CD14-positive monocyte (primary cell): ENCODE measurements around the gene SLFN12L. TPM values are rescaled to one million over a fixed set of nuclear protein-coding genes. Genes with fewer than 3 reads are reported as not detected.
A peak's percentile ranks its signal among the peaks of the same experiment; 100 is the strongest.
"Not testable (repeated sequence)": the region's sequence is repeated elsewhere in the genome, so short reads cannot be mapped to it uniquely, and the experiment has no call there.

Experiments
- DNase-seq, 3 donors: peaks; one replicate each; pipeline ENCODE4 v3.0.0-alpha.2; 2011 to 2022
- H2AFZ ChIP-seq: 2 replicates; pipeline ENCODE4 v1.6.0; 2012; ENCODE audit warnings: mild to moderate bottlenecking, low read depth, low read length, inconsistent platforms; ENCODE audit not compliant: insufficient read depth, poor library complexity, severe bottlenecking
- H3K27ac ChIP-seq, 2 donors: 1 replicate in 1 of 2; 2 replicates in 1 of 2; pipeline ENCODE4 v1.5.1; 2012 to 2013; ENCODE audit warnings: low read length in 2 of 2, control low read depth in 1 of 2, inconsistent platforms in 1 of 2, low read depth in 1 of 2, mild to moderate bottlenecking in 1 of 2
- H3K27me3 ChIP-seq, 2 donors: one replicate each; pipeline versions ENCODE4 v1.6.0 to v1.6.1; 2011 to 2013; ENCODE audit warnings: low read length in 2 of 2; ENCODE audit not compliant: control insufficient read depth in 2 of 2, insufficient read depth in 2 of 2
- H3K36me3 ChIP-seq, 2 donors: replicated peaks in 1 of 2; 1 replicate in 1 of 2; 2 replicates in 1 of 2; pipeline versions ENCODE4 v1.5.1 to v1.6.1; 2012 to 2013; ENCODE audit warnings: low read length in 2 of 2, control low read depth in 1 of 2, inconsistent platforms in 1 of 2, mild to moderate bottlenecking in 1 of 2; ENCODE audit not compliant: insufficient read depth in 2 of 2, control insufficient read depth in 1 of 2
- H3K4me1 ChIP-seq, 2 donors: 1 replicate in 1 of 2; 2 replicates in 1 of 2; pipeline versions ENCODE4 v1.5.1 to v1.6.1; 2012 to 2013; ENCODE audit warnings: low read length in 2 of 2, control low read depth in 1 of 2, inconsistent platforms in 1 of 2, mild to moderate bottlenecking in 1 of 2, moderate library complexity in 1 of 2; ENCODE audit not compliant: insufficient read depth in 2 of 2, control insufficient read depth in 1 of 2
- H3K4me2 ChIP-seq: replicated peaks from 2 replicates; pipeline ENCODE3; 2012; ENCODE audit warnings: low read length, moderate library complexity, mild to moderate bottlenecking; ENCODE audit not compliant: poor library complexity, severe bottlenecking; ENCODE audit errors: extremely low read depth
- H3K4me3 ChIP-seq, 3 experiments: fragments of 200-600 bp in 1 of 3; sonication (generic) in 1 of 3; replicated peaks in 1 of 3; 1 replicate in 2 of 3; 2 replicates in 1 of 3; pipeline ENCODE4 v1.5.1; 2011 to 2013; ENCODE audit warnings: low read length in 3 of 3, mild to moderate bottlenecking in 3 of 3, control low read depth in 2 of 3, low read depth in 2 of 3, inconsistent platforms in 1 of 3, moderate library complexity in 1 of 3
- H3K79me2 ChIP-seq: 2 replicates; pipeline ENCODE4 v1.6.0; 2012; ENCODE audit warnings: mild to moderate bottlenecking, control low read depth, inconsistent platforms, low read length, moderate library complexity; ENCODE audit not compliant: insufficient read depth
- H3K9ac ChIP-seq: 2 replicates; pipeline ENCODE4 v1.6.0; 2017; ENCODE audit warnings: low read length, mild to moderate bottlenecking; ENCODE audit not compliant: insufficient read depth, poor library complexity, severe bottlenecking
- H3K9me3 ChIP-seq, 2 donors: replicated peaks in 1 of 2; 1 replicate in 1 of 2; 2 replicates in 1 of 2; pipeline versions ENCODE4 v1.5.1 to v1.6.1; 2012 to 2013; ENCODE audit warnings: low read length in 2 of 2, control low read depth in 1 of 2; ENCODE audit not compliant: control insufficient read depth in 1 of 2, insufficient read depth in 1 of 2
- H4K20me1 ChIP-seq: 2 replicates; pipeline ENCODE4 v1.6.0; 2012; ENCODE audit warnings: mild to moderate bottlenecking, low read length, control low read depth, moderate library complexity; ENCODE audit not compliant: insufficient read depth
- H3K27ac Mint-ChIP-seq, 7 donors: one replicate each; pipeline ENCODE4 v1.8.0; 2020; ENCODE audit warnings: mild to moderate bottlenecking in 7 of 7, mixed read lengths in 7 of 7, moderate library complexity in 6 of 7, inconsistent platforms in 2 of 7
- H3K27me3 Mint-ChIP-seq, 3 donors: one replicate each; pipeline ENCODE4 v1.8.0; 2021 to 2022; ENCODE audit warnings: low read depth in 3 of 3, mild to moderate bottlenecking in 3 of 3, mixed read lengths in 3 of 3, moderate library complexity in 3 of 3, inconsistent platforms in 1 of 3
- H3K36me3 Mint-ChIP-seq, 2 donors: one replicate each; pipeline ENCODE4 v1.8.0; 2020; ENCODE audit warnings: mixed read lengths in 2 of 2, inconsistent platforms in 1 of 2, mild to moderate bottlenecking in 1 of 2
- H3K4me1 Mint-ChIP-seq: one replicate; pipeline ENCODE4 v1.8.0; 2020; ENCODE audit warnings: mild to moderate bottlenecking, mixed read lengths
- H3K4me3 Mint-ChIP-seq, 2 donors: one replicate each; pipeline ENCODE4 v1.8.0; 2020; ENCODE audit warnings: mild to moderate bottlenecking in 2 of 2, mixed read lengths in 2 of 2, moderate library complexity in 1 of 2
- H3K9me3 Mint-ChIP-seq, 7 donors: one replicate each; pipeline ENCODE4 v1.8.0; 2020 to 2022; ENCODE audit warnings: mixed read lengths in 7 of 7, mild to moderate bottlenecking in 6 of 7, moderate library complexity in 6 of 7, inconsistent platforms in 2 of 7
- WGBS: methylation state at CpG from one replicate; pipeline ENCODE4 v1.1.5; 2013; ENCODE audit warnings: missing lambda C conversion rate; ENCODE audit not compliant: insufficient coverage; 5-methylcytosine and 5-hydroxymethylcytosine counted together
- intact Hi-C, 2 donors: fragments of 100-400 bp; cut with micrococcal nuclease; formaldehyde crosslinking; loops; one replicate each; pipeline versions ENCODE4 v1.15.0 to v1.15.1; 2023
- polyA plus RNA-seq, 3 donors: library from polyadenylated mRNA; depleted of rRNA in 1 of 3; unstranded in 2 of 3; stranded (reverse) in 1 of 3; fragments of 300-500 nt in 2 of 3; fragments of >200 nt in 1 of 3; fragmentation: Illumina TruSeq in 2 of 3; gene quantifications; 1 replicate in 2 of 3; 2 replicates in 1 of 3; pipeline ENCODE4 v1.2.3, GENCODE V29; 2012 to 2021
- TF ChIP-seq, protein P1 (sequence below): fragments of 200-600 bp; IDR thresholded peaks from one replicate; pipeline ENCODE4 v1.8.0; 2022; ENCODE audit warnings: antibody characterized with exemption, mild to moderate bottlenecking

SLFN12L gene
- polyA plus RNA-seq, 3 donors = 0.14 to 0.25 (median 0.24) TPM

GRCh38 chr17:35467824-35468223 lies 69.7 kb downstream of the SLFN12L start:
- H3K27ac Mint-ChIP-seq = peak overlapping the region in 1 of 7 donors; percentile 64
- peaks cover 8 to 12% of the 10 kb centered on the region in 2 donors for H3K27me3 ChIP-seq
- H3K4me3 Mint-ChIP-seq = no peak overlapping the region
- no peak overlapping the region for H3K9ac ChIP-seq
- H3K9me3 Mint-ChIP-seq = peaks cover 6 to 14% (median 9%) of the 10 kb centered on the region in 7 donors
- peaks cover 11 to 21% (median 16%) of the 10 kb centered on the region in 3 donors for H3K27me3 Mint-ChIP-seq
- no peaks in the 10 kb centered on the region for H3K36me3 ChIP-seq
- H3K79me2 ChIP-seq = no peaks in the 10 kb centered on the region
- peaks cover 2% of the 10 kb centered on the region for H3K4me1 Mint-ChIP-seq
- no peak overlapping the region for H3K27ac ChIP-seq
- H3K36me3 Mint-ChIP-seq = no peaks in the 10 kb centered on the region
- no peaks in the 10 kb centered on the region for H3K9me3 ChIP-seq
- no peak overlapping the region for H2AFZ ChIP-seq
- H3K4me3 ChIP-seq = no peak overlapping the region
- H3K4me1 ChIP-seq = no peaks in the 10 kb centered on the region
- TF ChIP-seq, protein P1, sequence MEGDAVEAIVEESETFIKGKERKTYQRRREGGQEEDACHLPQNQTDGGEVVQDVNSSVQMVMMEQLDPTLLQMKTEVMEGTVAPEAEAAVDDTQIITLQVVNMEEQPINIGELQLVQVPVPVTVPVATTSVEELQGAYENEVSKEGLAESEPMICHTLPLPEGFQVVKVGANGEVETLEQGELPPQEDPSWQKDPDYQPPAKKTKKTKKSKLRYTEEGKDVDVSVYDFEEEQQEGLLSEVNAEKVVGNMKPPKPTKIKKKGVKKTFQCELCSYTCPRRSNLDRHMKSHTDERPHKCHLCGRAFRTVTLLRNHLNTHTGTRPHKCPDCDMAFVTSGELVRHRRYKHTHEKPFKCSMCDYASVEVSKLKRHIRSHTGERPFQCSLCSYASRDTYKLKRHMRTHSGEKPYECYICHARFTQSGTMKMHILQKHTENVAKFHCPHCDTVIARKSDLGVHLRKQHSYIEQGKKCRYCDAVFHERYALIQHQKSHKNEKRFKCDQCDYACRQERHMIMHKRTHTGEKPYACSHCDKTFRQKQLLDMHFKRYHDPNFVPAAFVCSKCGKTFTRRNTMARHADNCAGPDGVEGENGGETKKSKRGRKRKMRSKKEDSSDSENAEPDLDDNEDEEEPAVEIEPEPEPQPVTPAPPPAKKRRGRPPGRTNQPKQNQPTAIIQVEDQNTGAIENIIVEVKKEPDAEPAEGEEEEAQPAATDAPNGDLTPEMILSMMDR = no peak
- 92% methylated on average over 4 of the region's 4 CpGs for WGBS
- no peak overlapping the region for H3K4me2 ChIP-seq
- intact Hi-C loops = no loop called here
- no peaks in the 10 kb centered on the region for H4K20me1 ChIP-seq
- DNase-seq = no peak

DNA sequence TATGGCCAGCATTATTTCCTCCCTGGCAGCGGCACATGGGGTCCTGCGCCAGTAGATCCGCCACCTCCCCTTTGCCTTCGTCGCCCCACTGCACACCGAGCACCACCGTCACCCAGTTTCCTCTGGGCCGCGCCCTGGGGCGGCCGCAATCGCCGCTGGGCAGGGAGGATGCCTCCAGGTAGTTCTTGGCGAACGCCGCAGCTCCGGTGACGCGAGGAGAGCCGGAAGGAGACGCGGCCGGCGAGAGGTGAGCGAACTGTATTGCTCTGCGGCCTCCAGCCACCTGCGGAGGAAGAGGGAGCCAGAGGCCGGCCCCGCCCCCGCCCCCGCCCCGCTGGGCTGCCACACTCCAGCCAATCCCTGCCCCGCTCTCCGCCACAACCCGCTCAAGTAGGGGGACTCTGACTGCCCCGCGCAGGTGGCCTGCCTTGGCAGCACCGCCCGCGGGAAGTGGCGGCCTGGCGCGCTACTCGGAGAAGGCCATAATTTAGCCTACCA lies 77.1 kb downstream of the SLFN12L start:
- no peaks in the 10 kb centered on the region for H3K36me3 ChIP-seq
- no peaks in the 10 kb centered on the region for H3K9me3 ChIP-seq
- peaks cover 37 to 58% of the 10 kb centered on the region in 2 donors for H3K27me3 ChIP-seq
- peak in 1 of 3 donors; percentile 10 for DNase-seq
- H3K4me2 ChIP-seq = peak overlapping the region; percentile 71
- 4% methylated on average over 42 of the region's 44 CpGs for WGBS
- Mint-ChIP-seq H3K9me3 (peaks cover 0 to 15% (median 5%) of the 10 kb centered on the region in 7 donors), H3K27me3 (peaks cover 43 to 60% (median 59%) of the 10 kb centered on the region in 3 donors), H3K27ac (no peak overlapping the region), H3K36me3 (peaks cover 4 to 10% of the 10 kb centered on the region in 2 donors), H3K4me1 (peaks cover 16% of the 10 kb centered on the region), H3K4me3 (peak overlapping the region; percentile 53 to 86)
- no peaks in the 10 kb centered on the region for H4K20me1 ChIP-seq
- H3K27ac ChIP-seq = no peak overlapping the region
- peak overlapping the region in 2 of 3 experiments; percentile 17 to 63 for H3K4me3 ChIP-seq
- H3K4me1 ChIP-seq = peaks cover 6 to 12% of the 10 kb centered on the region in 2 donors
- TF ChIP-seq, protein P1 = no peak
- peak overlapping the region; percentile 58 for H2AFZ ChIP-seq
- no peak overlapping the region for H3K9ac ChIP-seq
- H3K79me2 ChIP-seq = no peaks in the 10 kb centered on the region
- intact Hi-C loops = no loop called here

- H3K4me3 ChIP-seq, H3K27ac Mint-ChIP-seq, H3K9me3 Mint-ChIP-seq, H3K4me2 ChIP-seq, H3K9me3 ChIP-seq, H3K27ac ChIP-seq, DNase-seq, H3K4me3 Mint-ChIP-seq, H4K20me1 ChIP-seq, intact Hi-C loops, H2AFZ ChIP-seq, H3K36me3 ChIP-seq, H3K4me1 ChIP-seq, H3K79me2 ChIP-seq, H3K36me3 Mint-ChIP-seq, H3K9ac ChIP-seq: not testable (repeated sequence)
- H3K4me1 Mint-ChIP-seq = peaks cover 11% of the 10 kb centered on the region
- WGBS = 100% methylated on average over 4 of the region's 5 CpGs
- H3K27me3 ChIP-seq = peaks cover 6 to 19% of the 10 kb centered on the region in 2 donors
- H3K27me3 Mint-ChIP-seq = peaks cover 21 to 58% (median 28%) of the 10 kb centered on the region in 3 donors
Measured at GRCh38 chr17:35454035-35454434, 83.4 kb downstream of the SLFN12L start.
